GM12878 (cell line): ENCODE data around the gene OR2D3.

Experiments used
- CTCF ChIP-seq, 3 experiments: IDR thresholded peaks in 2 of 3; conservative IDR thresholded peaks in 1 of 3; 2 replicates each; pipeline ENCODE4 v1.5.1; 2011; ENCODE audit warnings: low read depth in 3 of 3, low read length in 3 of 3, mild to moderate bottlenecking in 3 of 3, control low read depth in 2 of 3, moderate library complexity in 2 of 3, inconsistent platforms in 1 of 3, mixed read lengths in 1 of 3; ENCODE audit not compliant: control insufficient read depth in 2 of 3, insufficient read depth in 1 of 3; ENCODE audit errors: extremely low read depth in 1 of 3
- GABPA ChIP-seq: IDR thresholded peaks from 2 replicates; pipeline ENCODE4 v1.6.1; 2014; ENCODE audit warnings: antibody characterized with exemption, low read depth, mild to moderate bottlenecking, inconsistent platforms
- POLR2A ChIP-seq: IDR thresholded peaks from 2 replicates; pipeline ENCODE4 v1.6.1; 2011; ENCODE audit warnings: low read depth, mild to moderate bottlenecking, low read length
- ZNF24 ChIP-seq: fragments of 450-650 bp; IDR thresholded peaks from 2 replicates; pipeline ENCODE4 v1.6.1; 2017; ENCODE audit warnings: antibody characterized with exemption, mild to moderate bottlenecking

DNA sequence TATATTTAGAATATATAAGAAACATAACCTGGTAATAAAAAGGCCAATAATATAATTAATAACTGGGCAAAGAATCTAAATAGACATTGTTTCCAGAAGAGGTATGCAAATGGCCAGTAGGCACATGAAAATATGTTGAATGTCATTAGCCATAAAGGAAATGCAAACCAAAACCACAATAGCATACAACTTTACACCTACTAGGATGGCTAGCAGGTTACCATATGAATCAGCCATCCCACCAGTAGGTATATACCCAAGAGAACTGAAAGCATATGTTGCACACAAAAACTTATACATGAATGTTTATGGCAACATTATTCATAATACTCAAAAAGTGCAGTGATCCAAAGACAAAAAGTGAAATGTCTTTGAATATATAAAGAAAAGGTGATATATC is 25.8 kb upstream of the OR2D3 start:
- no peak for TF ChIP-seq CTCF (IDR thresholded peaks at IDR 0.05 in 2 of 3, conservative IDR thresholded peaks at IDR 0.05 in 1 of 3; ENCODE audit: control insufficient read depth in 2 of 3, extremely low read depth in 1 of 3, insufficient read depth in 1 of 3, low read depth in 3 of 3, low read length in 3 of 3)
- no peak for TF ChIP-seq ZNF24
- no peak for TF ChIP-seq GABPA
- TF ChIP-seq POLR2A: no peak
